ENCODE data around the gene RNF222.

RNF222 gene

DNA sequence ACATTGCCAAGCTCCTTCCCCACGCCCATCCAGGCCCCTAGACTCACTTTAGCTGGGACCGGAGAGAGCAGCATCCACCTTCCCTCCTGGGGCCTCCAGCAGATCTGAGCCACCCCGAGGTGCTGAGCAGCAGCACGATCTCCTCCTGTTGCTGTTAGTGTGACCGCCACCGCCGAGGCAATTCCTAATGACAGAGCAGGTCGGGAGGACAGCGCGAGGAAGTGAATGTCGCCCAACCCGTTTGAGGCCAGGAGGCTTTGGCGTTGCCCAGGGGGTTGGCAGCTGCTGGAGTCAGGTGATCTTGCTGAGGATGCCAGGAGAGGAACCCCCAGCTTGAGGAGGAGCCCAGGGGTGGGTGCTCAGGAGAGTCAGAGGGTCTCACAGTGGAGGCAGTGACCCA is at the start of gene RNF222:
RNF222 (minus strand) TSS at position 192 of the 400 bp plus-strand sequence. CDS start 4,366 bp downstream, outside the sequence.
- DNase-seq (ENCODE audit: low spot score), result no peak

DNA sequence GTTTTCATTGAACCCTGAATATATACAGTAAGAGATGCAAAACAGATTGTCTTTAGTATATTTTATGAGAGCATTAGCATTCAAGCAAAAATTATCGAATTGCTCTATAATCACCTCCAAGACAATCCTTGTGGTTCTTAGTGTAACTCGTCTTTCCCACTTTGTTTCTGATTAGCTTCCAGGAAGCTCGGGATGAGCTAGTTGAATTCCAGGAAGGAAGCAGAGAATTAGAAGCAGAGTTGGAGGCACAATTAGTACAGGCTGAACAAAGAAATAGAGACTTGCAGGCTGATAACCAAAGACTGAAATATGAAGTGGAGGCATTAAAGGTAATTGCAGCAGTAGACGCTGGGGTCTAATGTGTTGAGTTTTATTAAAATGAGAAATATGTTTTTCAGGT is 47.9 kb upstream of the RNF222 start:
- no peak for DNase-seq (ENCODE audit: low spot score)

DNA sequence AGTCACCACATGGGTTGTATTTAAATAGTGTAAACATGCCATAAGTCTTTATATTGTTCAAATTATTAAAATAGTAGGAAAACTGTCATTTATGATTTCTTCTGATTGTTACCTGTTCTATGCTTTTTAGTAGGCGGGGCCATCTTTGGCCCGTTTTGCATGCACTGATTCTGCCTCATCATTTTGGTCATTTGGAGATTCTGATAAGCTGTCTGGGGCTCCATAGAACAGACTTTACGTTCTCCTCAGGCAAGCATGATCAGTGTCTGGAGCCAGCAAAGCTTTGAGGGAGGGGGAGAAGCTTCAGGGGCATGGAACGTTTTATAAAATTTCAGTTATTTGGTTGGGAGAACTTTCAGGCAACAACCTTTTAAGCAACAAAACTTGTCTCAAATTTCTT is 46.9 kb upstream of the RNF222 start:
- no peak for DNase-seq (ENCODE audit: low spot score)

DNA sequence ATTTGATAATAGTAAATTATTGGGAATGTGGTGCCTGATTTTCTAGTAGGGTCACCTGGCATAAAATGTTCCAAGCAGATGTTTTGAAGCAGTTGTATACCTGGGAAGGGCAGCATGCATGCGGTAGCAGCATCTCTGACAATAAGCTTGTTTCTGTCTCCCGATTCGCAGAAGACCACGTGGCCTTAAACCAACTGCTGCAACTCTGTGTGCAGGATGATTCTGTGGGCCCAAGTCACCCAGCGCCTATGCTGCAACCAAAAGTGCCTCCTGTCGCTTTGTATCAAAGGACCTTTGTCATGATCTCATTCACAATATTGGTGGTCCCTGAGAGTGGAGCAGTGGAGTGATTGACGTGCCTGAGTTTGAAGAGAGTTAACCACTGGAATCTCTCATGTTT is 46.1 kb upstream of the RNF222 start:
- DNase-seq (ENCODE audit: low spot score), result no peak

- no peak for DNase-seq (ENCODE audit: low spot score)
Observed at GRCh38 chr17:8442310-8442709, 44.7 kb upstream of the RNF222 start.

GRCh38 chr17:8441690-8442089 is 44.1 kb upstream of the RNF222 start:
- no peak for DNase-seq (ENCODE audit: low spot score)

GRCh38 chr17:8439681-8440080 is 42.1 kb upstream of the RNF222 start:
- DNase-seq (ENCODE audit: low spot score), result no peak

DNA sequence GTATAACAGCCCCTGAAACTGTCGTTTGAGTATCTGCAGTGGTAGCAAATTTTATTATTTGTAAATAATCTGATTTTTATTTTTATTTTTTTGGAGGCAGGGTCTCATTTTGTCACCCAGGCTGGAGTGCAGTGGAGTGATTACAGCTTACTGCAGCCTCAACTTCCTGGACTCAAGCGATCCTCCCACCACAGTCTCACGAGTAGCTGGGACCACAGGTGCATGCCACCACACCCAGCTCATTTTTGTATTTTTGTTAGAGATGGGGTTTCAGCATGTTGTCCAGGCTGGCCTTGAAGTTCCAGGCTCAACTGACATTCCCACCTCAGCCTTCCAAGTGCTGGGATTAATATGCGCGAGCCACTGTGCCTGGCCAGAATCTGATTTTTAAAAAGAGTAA is 40.8 kb upstream of the RNF222 start:
- no peak for DNase-seq (ENCODE audit: low spot score)

DNA sequence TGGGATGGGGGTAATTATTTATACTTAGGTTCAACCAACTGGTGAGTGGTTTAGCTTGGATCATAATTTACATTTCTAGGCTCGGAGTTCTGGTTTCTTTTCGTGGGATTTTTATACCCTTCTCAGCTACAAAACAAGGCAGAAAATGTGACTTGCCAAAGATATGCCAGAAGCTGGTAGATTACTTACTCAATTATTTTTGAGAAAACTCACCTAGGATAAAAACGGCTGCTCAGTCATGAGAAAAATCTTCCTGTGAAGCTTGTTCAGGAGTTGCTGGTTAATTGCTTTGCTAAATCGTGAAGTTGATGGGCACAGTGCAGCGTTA is 39.2 kb upstream of the RNF222 start:
- DNase-seq (ENCODE audit: low spot score), result no peak

DNA sequence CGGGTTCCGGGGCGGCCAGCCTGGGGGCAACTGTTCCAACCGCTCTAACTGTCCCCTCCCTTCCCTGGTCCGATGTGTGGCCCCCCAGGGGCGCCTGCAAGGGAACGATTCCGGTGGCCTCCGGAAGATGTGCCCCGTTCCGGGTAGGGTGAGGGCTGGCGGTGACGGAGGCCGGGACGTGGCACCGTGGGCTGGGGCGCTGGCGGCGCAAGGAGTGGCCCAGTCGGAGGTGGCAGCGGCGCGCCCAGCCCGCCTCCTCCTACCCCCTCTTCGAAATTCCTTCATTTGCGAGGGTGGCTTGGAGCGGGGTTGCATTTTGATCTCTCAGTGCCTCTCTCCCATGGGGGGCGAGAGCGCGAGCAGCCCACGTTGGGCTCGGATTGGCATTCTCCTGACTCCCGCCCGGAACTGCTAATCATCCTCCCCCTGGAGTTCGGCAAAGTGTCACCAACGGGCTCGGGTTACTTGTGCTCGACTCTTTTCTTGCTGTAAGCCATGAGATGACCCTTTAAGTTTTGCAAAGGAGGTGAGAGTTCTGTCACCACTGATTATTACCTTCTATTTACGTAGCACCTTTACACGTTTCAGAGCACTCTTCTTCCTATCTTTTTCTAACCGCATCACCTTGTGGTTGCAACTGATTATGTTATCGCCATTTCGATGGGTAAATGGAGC is 38.7 kb upstream of the RNF222 start:
- peak; percentile 55 for DNase-seq (ENCODE audit: low spot score)

- peak; percentile 99 for DNase-seq (ENCODE audit: low spot score)
Observed at GRCh38 chr17:8435245-8436168, 37.9 kb upstream of the RNF222 start, which contains the start of gene NDEL1. Gene NDEL1, plus strand, starts transcription at chr17:8435884. Its CDS starts 8,388 bp downstream, at chr17:8444272.

GRCh38 chr17:8430966-8431365 is 33.3 kb upstream of the RNF222 start:
- no peak for DNase-seq (ENCODE audit: low spot score)

DNA sequence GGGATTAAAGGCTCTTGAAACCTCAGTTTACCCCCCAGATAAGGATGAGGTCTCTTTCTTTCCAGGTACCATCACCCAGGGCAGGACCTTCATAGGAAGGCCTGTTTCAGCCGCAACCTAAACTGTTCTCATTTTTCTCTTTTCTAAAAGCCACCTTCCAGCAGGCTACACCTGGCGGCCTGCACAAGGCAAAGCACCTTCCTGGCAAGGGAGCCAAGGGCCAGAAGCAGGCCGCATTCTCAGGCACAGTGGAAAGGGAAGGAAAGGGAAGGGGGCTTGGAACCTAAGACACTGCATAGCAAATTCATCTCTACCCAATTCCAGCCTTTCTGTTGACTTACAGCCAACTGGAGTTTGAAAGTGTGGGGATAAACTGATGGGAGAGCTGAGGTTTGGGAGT is 29.2 kb upstream of the RNF222 start:
- no peak for DNase-seq (ENCODE audit: low spot score)

DNA sequence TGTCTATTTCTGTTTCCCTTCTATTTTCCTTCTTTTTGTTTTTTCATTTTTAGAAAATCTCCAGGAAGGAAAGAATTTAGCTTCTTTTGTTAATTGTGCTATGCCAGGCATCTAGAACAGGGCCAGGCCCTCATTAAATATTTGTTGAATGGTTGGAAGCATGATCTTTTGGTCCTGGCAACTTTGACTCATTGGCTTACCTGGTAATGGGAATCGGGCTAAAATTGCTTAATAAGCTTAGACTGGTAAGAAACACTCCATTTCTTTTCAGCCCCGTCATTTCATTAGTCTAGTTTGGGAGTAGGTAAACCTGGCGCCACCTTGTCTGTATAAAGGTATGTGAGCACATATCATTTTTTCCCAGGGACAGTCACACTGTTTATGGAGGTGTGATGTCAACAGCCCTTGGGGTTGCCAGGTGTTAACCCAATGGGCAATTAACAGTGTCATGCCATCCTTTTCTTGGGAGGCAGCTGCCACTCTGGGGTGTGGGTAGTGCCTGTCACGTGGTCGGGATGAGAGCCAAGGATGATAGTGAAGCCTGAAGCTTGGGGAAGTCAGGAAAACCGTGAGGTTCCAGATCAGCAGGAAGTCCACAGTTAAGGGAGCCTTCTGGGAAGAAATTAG is 28.6 kb upstream of the RNF222 start:
- DNase-seq (ENCODE audit: low spot score), result no peak

DNA sequence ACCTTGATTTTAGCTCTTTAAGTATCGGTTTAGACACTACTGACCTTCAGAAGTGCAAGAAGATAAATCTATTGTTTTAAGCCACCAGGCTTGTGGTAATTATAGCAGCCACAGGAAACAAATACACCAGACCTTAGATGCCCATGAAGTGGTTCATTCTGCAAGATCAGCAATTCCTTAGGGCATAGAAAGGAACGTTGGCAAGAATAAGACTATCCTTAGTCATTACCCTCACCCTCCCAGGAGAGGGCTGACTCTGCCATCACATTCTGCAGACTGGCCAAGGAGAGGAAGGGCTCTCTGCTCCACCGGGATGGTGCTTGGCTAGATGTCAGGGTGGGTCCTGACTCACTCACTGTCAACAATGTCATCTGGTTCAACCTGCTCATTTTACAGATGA is 23.9 kb upstream of the RNF222 start:
- DNase-seq (ENCODE audit: low spot score), result no peak

DNA sequence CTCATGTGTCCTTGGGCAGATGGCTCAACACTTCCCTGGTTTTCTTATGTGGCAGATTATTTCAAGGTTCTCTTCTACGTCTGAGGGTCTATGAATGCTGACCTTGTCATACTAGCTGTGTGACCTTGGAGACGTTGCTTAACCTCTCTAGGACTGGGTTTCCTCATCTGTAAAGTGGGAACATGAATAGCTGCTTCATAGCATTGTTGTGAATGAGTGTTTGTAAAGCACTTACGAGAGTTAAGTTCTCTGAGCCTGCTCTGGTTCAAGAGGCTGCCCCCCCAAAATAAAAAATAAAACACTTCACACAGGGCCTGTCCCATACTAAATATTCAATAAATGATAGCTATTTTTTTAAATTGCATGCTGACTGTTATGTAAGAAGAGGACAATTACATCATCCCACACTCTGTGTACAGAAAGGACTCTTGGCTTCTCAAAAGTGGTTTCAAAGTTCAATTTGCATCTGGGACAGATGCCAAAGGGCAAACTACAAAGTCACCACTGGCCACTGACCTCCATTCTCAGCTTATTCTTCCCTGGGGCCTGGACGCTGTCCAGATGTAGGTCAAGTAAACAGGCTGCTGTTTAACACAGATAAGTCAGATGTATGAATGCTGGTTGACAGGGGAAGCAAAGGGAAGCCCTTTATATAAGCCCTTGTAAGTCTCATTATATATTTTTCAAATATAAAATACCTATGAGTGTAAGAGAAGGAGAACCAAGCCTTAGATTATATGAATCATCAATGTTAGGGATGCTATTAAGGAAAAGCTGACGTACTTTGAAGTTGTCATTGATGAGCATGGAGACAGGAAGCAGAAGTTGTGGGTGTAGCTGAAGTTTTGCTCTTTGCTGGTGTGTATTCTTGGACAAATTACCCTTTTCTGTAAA is 22.7 kb upstream of the RNF222 start:
- DNase-seq (ENCODE audit: low spot score), result no peak

- DNase-seq (ENCODE audit: low spot score), result no peak
Observed at GRCh38 chr17:8419305-8419704, 21.7 kb upstream of the RNF222 start.

GRCh38 chr17:8418471-8418870 is 20.8 kb upstream of the RNF222 start:
- no peak for DNase-seq (ENCODE audit: low spot score)

DNA sequence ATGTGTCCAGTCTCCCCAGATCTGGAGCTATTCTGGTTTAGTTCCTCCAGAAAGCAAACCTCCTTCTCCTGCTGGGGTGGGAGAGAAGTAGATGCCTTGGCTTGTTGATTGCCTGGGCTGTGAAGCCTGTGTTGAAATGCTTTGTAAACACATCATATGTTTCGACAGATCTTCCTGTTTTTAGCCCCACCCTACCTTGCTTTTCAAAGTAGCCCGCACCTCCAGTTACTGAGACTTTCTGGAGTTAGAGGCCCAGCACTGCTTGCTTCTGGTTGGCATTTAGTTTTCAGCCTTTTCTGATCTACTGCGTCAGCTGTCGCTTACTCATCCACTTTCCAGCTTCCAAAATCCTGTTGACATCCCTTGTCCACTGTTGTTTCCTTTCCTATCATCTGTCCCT is 20.2 kb upstream of the RNF222 start:
- DNase-seq (ENCODE audit: low spot score), result no peak

DNA sequence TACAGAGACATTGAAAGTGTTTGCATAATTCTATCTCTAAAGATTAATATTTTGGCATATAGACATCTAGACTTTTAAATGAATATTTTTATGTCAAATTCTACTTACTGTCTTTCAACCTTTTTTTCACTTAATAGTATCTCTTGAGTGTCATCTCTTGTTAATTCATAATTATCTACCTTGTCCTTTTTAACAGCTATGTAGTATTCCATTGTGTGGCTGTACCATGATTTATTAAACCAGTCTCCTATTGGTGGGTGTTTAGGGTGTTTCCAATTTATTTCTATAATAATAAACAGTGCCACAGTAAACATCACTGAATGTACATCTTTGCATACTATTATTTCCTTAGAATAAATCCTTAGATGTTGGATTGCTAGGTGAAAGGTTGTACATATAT is 16.3 kb upstream of the RNF222 start:
- no peak for DNase-seq (ENCODE audit: low spot score)

DNA sequence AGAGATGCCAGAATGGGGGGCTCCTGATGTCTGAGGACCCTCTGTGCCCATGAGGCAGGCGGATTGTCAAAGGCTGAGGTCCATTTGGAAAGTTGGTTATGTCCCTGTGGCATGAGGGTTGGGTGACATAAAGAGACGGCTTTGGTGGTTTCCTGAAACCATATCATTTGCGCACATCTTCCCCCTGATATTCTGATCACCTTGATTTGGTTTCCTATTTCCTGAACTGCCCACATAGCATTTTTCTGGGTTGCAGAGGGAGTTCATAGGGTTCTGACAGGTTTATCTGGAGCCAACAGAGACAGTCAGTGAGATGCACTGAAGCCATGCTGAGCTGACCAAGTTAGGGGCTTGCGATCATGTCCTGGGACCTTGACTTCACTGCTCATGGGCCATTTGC is 15.7 kb upstream of the RNF222 start:
- DNase-seq (ENCODE audit: low spot score), result no peak

- DNase-seq (ENCODE audit: low spot score), result no peak
Observed at GRCh38 chr17:8412089-8412488, 14.5 kb upstream of the RNF222 start.
